Body of pancreas (tissue), 4 donors: ENCODE data around the gene CCDC170.

ENCODE experiments used
- POLR2A ChIP-seq, 3 donors: fragments of 450-650 bp; IDR thresholded peaks; one replicate each; pipeline ENCODE4 v1.6.1; 2016; ENCODE audit warnings: antibody characterized with exemption in 3 of 3, mild to moderate bottlenecking in 2 of 3
- TF ChIP-seq, protein P1 (sequence below), 7 experiments: fragments of 450-650 bp in 4 of 7; fragments of 200-600 bp in 3 of 7; sonication (generic) in 3 of 7; IDR thresholded peaks; one replicate each; pipeline ENCODE4 v1.5.1; 2016 to 2019; ENCODE audit warnings: antibody characterized with exemption in 7 of 7

DNA sequence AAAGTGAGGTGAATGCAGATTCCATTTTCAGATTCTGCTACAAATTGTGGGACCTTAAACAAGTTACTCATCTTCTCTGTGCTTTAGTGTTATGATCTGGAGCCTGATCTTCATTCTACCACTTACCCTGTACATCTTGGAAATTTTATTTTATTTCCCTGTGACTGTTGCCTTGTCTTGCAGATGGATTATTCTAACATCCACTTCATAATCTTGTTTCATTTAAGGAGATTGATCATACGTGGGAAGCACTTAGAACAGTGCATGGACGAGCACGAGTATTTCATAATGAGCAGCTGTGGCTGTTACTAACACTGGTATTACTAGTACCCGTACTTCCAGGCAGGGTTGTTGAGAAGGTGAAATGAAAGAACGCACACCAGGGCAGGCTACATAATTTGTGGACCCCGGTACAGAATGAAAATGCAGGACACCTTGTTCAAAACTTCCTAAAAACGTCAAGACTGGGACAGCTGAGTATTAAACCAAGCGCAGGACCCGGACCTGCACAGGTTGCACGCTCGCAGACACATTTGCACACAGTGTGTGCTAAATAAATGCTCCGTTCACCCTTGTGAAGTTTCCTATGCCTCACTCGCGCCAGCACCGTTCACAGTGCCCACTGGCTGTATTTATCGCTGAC is 535 bp upstream of the CCDC170 start:
- TF ChIP-seq, protein P1, sequence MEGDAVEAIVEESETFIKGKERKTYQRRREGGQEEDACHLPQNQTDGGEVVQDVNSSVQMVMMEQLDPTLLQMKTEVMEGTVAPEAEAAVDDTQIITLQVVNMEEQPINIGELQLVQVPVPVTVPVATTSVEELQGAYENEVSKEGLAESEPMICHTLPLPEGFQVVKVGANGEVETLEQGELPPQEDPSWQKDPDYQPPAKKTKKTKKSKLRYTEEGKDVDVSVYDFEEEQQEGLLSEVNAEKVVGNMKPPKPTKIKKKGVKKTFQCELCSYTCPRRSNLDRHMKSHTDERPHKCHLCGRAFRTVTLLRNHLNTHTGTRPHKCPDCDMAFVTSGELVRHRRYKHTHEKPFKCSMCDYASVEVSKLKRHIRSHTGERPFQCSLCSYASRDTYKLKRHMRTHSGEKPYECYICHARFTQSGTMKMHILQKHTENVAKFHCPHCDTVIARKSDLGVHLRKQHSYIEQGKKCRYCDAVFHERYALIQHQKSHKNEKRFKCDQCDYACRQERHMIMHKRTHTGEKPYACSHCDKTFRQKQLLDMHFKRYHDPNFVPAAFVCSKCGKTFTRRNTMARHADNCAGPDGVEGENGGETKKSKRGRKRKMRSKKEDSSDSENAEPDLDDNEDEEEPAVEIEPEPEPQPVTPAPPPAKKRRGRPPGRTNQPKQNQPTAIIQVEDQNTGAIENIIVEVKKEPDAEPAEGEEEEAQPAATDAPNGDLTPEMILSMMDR (IDR thresholded peaks at IDR 0.05): no peak
- no peak for TF ChIP-seq POLR2A (IDR thresholded peaks at IDR 0.05)
